Measurements from ENCODE around the gene MARF1. TPM values are rescaled to one million over a fixed set of nuclear protein-coding genes. Genes with fewer than 3 reads are reported as not detected.
"Not testable (repeated sequence)": the region's sequence is repeated elsewhere in the genome, so short reads cannot be mapped to it uniquely, and the experiment has no call there.

Gene MARF1
- total RNA-seq, 2 donors from 2014 or later: 54.5 to 85.9 TPM

DNA sequence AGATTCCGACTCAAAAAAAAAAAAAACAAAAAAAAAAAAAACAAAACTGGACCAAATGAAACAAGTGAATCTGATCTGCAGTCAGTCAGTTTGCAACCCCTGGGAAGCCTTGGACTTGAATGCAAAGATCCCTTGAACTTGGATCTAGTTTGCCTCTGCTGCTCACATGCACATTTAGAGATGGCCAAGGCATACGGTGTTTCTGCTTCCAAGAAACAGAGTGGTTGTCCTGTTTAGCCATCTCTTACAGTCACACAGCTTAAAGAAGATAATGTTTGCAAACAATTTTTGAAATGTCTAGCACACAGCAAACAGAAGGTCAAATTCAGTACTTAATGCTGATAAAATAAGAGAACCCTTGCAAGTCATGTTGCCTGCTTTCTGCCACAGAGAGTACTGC is 11.6 kb upstream of the MARF1 start:
- intact Hi-C loops (cut with DNase I, micrococcal nuclease): no loop called here
- no peak for DNase-seq

DNA sequence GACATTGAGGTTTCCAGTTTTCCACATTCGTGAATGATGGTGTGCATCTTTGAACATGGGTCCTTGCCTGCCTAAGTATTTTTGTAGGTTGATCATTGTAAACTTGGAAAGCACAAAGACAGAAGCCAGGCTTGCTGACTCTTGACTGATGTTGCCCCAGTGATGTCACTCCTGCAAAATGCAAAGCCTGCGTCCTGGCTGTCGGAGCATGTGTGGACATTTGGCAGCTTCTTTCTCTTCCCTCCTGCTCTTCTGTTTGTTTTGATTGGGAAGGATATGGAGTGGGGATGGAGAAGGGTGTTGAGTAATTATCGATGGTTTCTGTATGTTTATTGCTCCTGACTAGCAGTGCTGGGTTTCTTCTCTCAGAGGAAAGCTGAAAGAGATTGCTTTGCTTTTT is 10.3 kb upstream of the MARF1 start:
- DNase-seq (no peak), ATAC-seq (no peak)
- intact Hi-C loops (cut with DNase I, micrococcal nuclease): no loop called here

More for the DNA sequence above, 11.6 kb upstream of the MARF1 start:
- ATAC-seq: no peak

DNA sequence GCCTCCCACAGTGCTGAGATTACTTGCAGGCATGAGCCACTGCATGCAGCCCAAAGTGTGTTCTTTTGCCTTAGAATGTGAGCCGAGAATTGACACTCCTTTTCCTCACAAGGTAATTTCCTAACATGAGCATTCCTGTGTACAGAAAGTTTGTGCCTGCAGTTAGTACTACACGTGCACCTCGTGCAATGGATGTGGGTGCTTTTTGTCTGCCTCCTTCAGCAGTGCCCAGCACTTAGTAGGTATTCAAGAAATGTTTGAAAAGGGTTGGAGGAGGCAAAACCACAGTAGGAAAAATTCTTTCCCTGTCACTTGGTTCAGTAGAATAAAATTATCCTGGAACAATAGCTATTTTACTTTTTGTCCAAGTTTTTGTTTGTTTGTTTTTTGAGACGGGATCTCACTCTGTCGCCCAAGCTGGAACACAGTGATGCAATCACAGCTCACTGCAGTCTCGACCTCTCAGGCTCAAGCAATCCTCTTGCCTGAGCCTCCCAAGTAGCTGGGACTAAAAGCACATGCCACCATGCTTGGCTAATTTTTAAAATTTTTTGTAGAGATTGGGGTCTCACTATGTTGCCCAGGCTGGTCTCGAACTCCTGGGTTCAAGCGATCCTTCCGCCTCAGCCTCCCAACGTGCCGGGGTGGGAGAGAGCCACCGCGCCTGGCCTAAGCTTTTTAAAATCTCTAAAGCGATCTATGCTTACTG is 9.5 kb upstream of the MARF1 start:
- no peak for ATAC-seq
- no peak for DNase-seq
- intact Hi-C loops (cut with DNase I, micrococcal nuclease): no loop called here

GRCh38 chr16:15650698-15651171 is 7.8 kb upstream of the MARF1 start:
- intact Hi-C loops (cut with DNase I, micrococcal nuclease): no loop called here
- DNase-seq (peak; percentile 42 to 43), ATAC-seq (peak; percentile 31)

GRCh38 chr16:15650019-15650697 is 7.2 kb upstream of the MARF1 start, which contains the start of gene NDE1:
Gene NDE1, plus strand, starts transcription at chr16:15650245. Its CDS starts 14,534 bp downstream, at chr16:15664779.
- peak; percentile 90 to 94 for DNase-seq
- ATAC-seq: peak; percentile 98
- intact Hi-C loops (cut with DNase I, micrococcal nuclease): no loop called here

GRCh38 chr16:15649727-15650018 is 6.7 kb upstream of the MARF1 start:
- no peak for DNase-seq
- ATAC-seq: no peak
- intact Hi-C loops (cut with DNase I, micrococcal nuclease): loop anchor here in 1 of 2 donors (10.0 kb wide), 1 partner anchor 55 kb away; no protein-coding TSS in a partner anchor

- intact Hi-C loops (cut with DNase I, micrococcal nuclease): loop anchor here in 1 of 2 donors (10.0 kb wide), 1 partner anchor 55 kb away; no protein-coding TSS in a partner anchor
- DNase-seq, ATAC-seq: not testable (repeated sequence)
Measured at GRCh38 chr16:15649311-15649710, 6.4 kb upstream of the MARF1 start.

DNA sequence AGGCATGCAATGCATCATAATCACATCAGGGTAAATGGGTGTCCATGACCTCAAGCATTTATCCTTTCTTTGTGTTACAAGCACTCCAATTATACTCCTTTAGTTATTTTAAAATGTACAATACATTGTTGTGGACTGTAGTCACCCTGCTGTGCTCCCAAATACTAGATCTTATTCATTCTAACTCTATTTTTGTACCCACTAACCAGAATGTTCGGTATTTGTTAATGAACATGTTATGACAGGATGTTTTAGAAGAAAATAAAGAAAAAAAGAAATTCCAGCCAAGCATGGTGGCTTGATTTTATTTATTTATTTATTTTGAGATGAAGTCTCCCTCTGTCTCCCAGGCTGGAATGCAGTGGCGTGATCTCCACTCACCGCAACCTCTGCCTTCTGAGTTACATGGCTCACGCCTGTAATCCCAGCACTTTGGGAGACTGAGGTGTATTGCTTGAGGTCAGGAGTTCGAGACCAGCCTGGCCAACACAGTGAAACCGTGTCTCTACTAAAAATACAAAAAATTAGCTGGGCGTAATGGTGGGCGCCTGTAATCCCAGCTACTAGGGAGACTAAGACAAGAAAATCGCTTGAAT is 5.3 kb upstream of the MARF1 start:
- intact Hi-C loops (cut with DNase I, micrococcal nuclease): loop anchor here in 1 of 2 donors (10.0 kb wide), 1 partner anchor 53 kb away; no protein-coding TSS in a partner anchor

GRCh38 chr16:15647294-15648014 is 4.5 kb upstream of the MARF1 start:
- ATAC-seq (no peak), DNase-seq (no peak)
- intact Hi-C loops (cut with DNase I, micrococcal nuclease): loop anchor here in 1 of 2 donors (10.0 kb wide), 1 partner anchor 53 kb away; no protein-coding TSS in a partner anchor

More for the DNA sequence above, 5.3 kb upstream of the MARF1 start:
- DNase-seq: no peak
- ATAC-seq: no peak

DNA sequence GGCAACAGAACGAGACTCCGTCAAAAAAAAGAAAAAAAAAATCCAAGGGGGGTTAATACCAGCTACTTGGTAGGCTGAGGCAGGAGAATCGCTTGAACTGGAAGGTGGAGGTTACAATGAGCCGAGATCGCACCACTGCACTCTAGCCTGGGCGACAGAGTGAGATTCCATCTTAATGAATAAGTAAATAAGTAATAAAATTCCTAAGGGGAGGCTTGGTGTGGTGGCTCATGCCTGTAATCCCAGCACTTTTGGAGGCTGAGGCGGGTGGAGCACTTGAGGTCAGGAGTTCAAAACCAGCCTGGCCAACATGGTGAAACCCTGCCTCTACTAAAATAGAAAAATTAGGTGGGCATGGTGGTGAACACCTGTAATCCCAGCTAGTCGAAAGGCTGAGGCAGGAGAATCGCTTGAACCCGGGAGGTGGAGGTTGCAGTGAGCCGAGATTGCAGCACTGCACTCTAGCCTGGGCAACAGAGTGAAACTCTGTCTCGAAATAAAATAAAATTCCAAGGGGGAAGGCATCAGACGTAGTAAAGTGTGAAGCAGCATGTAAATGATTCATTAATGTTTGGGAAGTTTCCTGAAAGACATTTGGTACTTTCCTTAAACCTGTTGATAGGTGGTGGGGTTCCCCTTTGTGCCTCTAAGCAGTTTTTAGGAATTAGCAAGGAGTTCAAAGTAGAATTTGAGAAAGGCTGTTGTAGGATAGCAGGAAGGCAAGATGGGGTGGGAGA is 3.8 kb upstream of the MARF1 start:
- ATAC-seq, DNase-seq: not testable (repeated sequence)
- intact Hi-C loops (cut with DNase I, micrococcal nuclease): loop anchor here in 1 of 2 donors (10.0 kb wide), 1 partner anchor 52 kb away; no protein-coding TSS in a partner anchor

DNA sequence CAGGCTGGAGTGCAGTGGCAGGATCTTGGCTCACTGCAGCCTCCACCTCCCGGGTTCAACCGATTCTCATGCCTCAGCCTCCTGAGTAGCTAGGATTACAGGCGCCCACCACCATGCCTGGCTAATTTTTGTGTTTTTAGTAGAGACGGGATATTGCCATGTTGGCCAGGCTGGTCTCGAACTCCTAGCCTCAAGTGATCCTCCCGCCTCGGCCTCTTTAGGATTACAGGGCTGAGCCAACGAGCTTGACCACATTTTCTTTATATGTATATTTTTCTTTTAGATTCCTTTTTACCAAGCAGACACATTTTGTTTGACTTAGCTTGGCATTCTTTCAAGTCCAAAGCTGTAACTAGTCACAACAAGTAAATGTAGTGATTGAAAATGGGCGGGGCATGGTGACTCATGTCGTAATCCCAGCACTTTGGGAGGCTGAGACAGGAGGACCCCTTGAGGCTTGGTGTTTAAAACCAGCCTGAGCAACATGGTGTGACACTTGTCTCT is 2.1 kb upstream of the MARF1 start:
- intact Hi-C loops (cut with DNase I, micrococcal nuclease): loop anchor here in 1 of 2 donors (10.0 kb wide), 1 partner anchor 50 kb away; no protein-coding TSS in a partner anchor
- peak in 1 of 2 donors; percentile 69 for DNase-seq

GRCh38 chr16:15644267-15644961 is 1.5 kb upstream of the MARF1 start:
- intact Hi-C loops (cut with DNase I, micrococcal nuclease): loop anchor here in 1 of 2 donors (10.0 kb wide), 1 partner anchor 50 kb away; no protein-coding TSS in a partner anchor
- DNase-seq (peak in 1 of 2 donors; percentile 40), ATAC-seq (peak; percentile 11)

More for the DNA sequence above, 2.1 kb upstream of the MARF1 start:
- not testable (repeated sequence) for ATAC-seq

DNA sequence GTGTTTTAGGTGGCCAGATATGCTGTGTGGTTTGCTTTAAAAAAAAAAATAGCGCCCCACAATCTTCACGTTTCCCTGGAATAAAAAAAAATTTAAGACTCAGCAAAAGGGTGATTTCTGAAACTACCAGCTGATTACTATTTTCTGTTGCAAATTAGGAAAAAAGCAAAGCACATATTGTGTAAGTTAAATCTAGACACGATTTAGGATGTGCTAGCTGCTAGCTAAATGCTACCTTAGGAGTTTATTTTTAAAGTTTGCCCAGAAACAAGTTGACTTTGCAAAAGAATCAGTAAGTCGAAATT is 944 bp upstream of the MARF1 start:
- intact Hi-C loops (cut with DNase I, micrococcal nuclease): loop anchor here in 1 of 2 donors (10.0 kb wide), 1 partner anchor 49 kb away; no protein-coding TSS in a partner anchor
- ATAC-seq: no peak
- no peak for DNase-seq

DNA sequence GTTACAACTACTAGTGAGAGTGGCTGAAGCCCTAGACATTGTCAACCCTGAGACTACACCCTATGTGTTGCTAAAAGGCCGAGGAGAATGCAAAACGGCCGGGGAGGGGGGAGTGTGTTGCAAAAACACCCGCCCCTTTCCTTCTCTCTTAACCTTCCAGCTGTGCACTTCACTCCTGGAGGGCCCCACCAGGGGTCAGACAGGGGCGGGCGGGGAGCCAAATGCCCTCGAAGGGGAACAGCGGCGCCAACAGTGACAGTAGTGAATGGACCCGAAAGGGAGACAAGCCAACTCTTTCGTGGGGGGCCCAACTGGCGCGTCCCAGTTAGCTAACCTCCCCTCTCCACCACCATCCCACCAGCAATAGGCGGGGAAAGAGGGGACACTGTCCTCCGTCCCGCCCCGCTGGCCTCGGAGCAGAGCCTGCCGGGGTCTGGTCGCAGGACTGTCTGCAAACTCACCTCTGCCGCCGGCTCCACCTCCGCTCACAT is 352 bp downstream of the MARF1 start:
- intact Hi-C loops (cut with DNase I, micrococcal nuclease): loop anchor here in 1 of 2 donors (10.0 kb wide), 1 partner anchor 48 kb away; no protein-coding TSS in a partner anchor
- peak; percentile 79 to 85 for DNase-seq
- peak; percentile 60 for ATAC-seq

DNA sequence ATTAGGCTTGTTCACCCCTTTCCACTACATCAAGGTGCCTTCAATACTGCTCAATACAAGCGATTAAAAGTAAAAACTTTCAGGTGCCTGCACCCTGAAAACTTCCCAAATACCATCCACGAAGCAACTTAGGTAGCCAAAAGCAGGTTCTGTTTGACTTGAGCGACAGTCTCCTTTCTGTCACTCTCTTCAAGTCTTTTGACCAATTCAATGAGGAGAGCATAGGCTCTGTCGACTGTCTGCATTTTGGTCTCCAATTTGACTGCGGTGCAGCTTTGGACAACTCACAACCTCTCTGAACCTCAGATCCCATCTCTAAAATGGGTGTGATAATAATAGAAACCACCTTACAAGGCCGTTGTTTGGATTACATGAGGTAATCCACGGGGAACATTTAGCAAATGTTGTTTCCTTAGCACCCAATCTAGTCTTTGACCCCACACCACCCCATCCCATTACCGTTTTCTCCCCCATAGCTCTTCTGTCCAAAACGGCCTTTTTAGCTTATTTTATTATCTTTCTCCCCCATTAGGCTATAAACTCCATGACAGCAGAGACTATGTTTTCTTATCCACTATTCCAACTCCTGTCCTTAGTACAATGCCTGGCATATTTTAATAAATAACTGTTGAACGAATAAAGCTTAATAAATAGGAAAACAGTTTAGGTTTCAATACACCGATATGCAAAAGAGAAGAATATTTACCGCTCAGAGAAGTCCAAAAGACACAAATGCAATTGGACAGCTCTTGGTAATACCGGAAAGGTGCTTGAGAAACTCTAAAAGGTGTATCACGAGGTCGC is 999 bp downstream of the MARF1 start:
- intact Hi-C loops (cut with DNase I, micrococcal nuclease): loop anchor here in 1 of 2 donors (10.0 kb wide), 1 partner anchor 47 kb away; no protein-coding TSS in a partner anchor
- no peak for ATAC-seq
- DNase-seq: no peak

DNA sequence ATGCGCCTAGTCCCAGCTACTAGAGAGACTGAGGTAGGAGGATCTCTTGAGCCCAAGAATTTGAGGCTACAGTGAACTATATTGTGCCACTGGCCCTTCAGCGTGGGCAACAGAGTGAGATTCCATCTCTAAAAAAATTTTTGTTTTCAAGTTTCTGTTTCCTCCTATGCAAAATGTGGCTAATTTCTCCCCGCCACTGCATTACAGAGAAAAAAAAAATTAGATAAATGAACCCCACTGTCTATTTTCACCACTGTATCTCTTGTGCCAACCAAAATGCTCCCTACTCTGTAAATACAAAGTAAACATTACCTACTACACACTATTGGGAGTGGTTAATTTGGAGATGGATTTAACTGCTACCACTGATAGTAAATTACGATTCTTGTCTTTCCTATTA is 2.0 kb downstream of the MARF1 start:
- DNase-seq: no peak
- ATAC-seq: no peak
- intact Hi-C loops (cut with DNase I, micrococcal nuclease): loop anchor here in 1 of 2 donors (10.0 kb wide), 1 partner anchor 46 kb away; no protein-coding TSS in a partner anchor

Measured in left colon (tissue), 2 donors.